Measurements from ENCODE around the gene UBXN7. TPM values are rescaled to one million over a fixed set of nuclear protein-coding genes. Genes with fewer than 3 reads are reported as not detected.

The UBXN7 gene
- total and polyA plus RNA-seq, 2 of the 13 experiments (the other 11 are each of a cell fraction or from before 2014, with no cell fraction given), result 12.5 to 15.9 TPM

DNA sequence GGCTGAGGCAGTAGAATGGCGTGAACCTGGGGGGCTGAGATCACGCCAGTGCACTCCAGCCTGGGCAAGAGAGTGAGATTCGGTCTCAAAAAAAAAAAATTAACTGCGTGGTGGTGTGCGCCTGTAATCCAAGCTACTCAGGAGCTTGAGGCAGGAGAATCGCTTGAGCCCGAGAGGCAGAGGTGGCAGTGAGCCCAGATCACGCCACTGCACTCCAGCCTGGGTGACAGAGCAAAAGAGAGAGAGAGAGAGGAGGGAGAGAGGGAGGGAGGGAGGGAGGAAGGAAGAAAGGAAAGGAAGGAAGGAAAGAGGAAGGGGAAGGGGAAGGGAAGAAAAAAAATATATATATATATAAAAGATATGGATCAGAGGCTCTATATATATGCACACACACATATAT is 100.1 kb downstream of the UBXN7 start:
- Histone ChIP-seq H3K27ac (ENCODE audit: extremely low read length, insufficient read depth, low read length) (no peak overlapping the region), H3K79me2 (ENCODE audit: insufficient read depth, low read length) (no peaks in the 10 kb centered on the region), H3K4me1 (ENCODE audit: insufficient read depth, low read length) (peaks cover 9% of the 10 kb centered on the region), H2AFZ (ENCODE audit: low read length) (no peak overlapping the region), H4K20me1 (ENCODE audit: insufficient read depth, low read length) (no peaks in the 10 kb centered on the region), H3K9ac (ENCODE audit: insufficient read depth, low read depth, low read length) (no peak overlapping the region), H3K9me3 (ENCODE audit: low read length) (no peaks in the 10 kb centered on the region), H3K27me3 (ENCODE audit: control insufficient read depth in 1 of 2, insufficient read depth in 2 of 2, low read length in 2 of 2) (no peaks in the 10 kb centered on the region), H3K36me3 (replicated peaks in 1 of 2; ENCODE audit: control insufficient read depth in 1 of 2, insufficient read depth in 2 of 2, low read length in 2 of 2) (no peaks in the 10 kb centered on the region), H3K4me3 (replicated peaks in 1 of 3; ENCODE audit: insufficient read depth in 1 of 3, low read depth in 2 of 3, low read length in 3 of 3) (no peak overlapping the region), H3K4me2 (ENCODE audit: low read depth, low read length) (no peak overlapping the region)
- no peak for DNase-seq (ENCODE audit: low spot score)
- no TSS peak for BruUV-seq (replicated peaks)
- intact Hi-C loops (cut with micrococcal nuclease; ENCODE audit: unreplicated experiment) (no loop called here), in situ Hi-C loops (cut with HindIII; ENCODE audit: extremely low pct_ligation_motif_present, low pct_unique_long_range_greater_than_20kb) (no loop called here)
- ChIA-PET POLR2A (no interaction called here), CTCF (ENCODE audit: low intra/inter-chr PET ratio, low total read pairs) (no interaction called here)
- ATAC-seq, result no peak
- 76% methylated on average over 8 of the region's 8 CpGs for WGBS (ENCODE audit: low lambda C conversion rate)
- TF ChIP-seq HNRNPK (IDR thresholded peaks at IDR 0.05; ENCODE audit: low read depth, low read length, poor library complexity, severe bottlenecking) (peak; percentile 18), SETDB1 (CRISPR knock-in tag; IDR thresholded peaks at IDR 0.05; ENCODE audit: borderline replicate concordance) (no peak)
- no peak for FAIRE-seq

DNA sequence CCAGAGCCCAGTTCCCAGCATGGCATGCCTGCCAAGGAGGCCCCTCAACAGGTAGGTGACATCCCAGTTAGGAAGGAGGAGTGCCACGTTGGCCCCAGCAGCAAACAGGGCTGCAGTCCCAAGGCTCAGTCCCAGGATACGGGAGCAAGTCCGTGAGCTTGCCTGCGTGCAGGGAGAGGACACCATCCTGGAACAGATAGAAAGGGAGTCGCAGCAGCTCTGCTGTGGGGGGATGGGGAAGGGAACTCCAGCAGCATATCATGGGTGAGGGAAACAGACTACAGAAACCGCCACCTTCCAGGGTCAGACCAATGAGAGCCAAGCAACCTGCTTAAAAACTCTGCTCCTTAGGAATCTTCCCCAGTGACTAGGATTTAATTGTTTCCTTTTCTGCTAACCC is 104.8 kb downstream of the UBXN7 start:
- Histone ChIP-seq H3K27me3 (ENCODE audit: control insufficient read depth in 1 of 2, insufficient read depth in 2 of 2, low read length in 2 of 2) (no peaks in the 10 kb centered on the region), H2AFZ (ENCODE audit: low read length) (no peak overlapping the region), H4K20me1 (ENCODE audit: insufficient read depth, low read length) (no peaks in the 10 kb centered on the region), H3K4me2 (ENCODE audit: low read depth, low read length) (no peak overlapping the region), H3K36me3 (replicated peaks in 1 of 2; ENCODE audit: control insufficient read depth in 1 of 2, insufficient read depth in 2 of 2, low read length in 2 of 2) (no peaks in the 10 kb centered on the region; a peak in 1 of 5 replicates), H3K4me1 (ENCODE audit: insufficient read depth, low read length) (no peaks in the 10 kb centered on the region), H3K9me3 (ENCODE audit: low read length) (no peaks in the 10 kb centered on the region), H3K9ac (ENCODE audit: insufficient read depth, low read depth, low read length) (no peak overlapping the region), H3K79me2 (ENCODE audit: insufficient read depth, low read length) (no peaks in the 10 kb centered on the region), H3K27ac (ENCODE audit: extremely low read length, insufficient read depth, low read length) (no peak overlapping the region), H3K4me3 (replicated peaks in 1 of 3; ENCODE audit: insufficient read depth in 1 of 3, low read depth in 2 of 3, low read length in 3 of 3) (no peak overlapping the region)
- ATAC-seq (peak; percentile 45), DNase-seq (ENCODE audit: low spot score) (no peak), FAIRE-seq (no peak)
- 48% methylated on average over 6 of the region's 6 CpGs for WGBS (ENCODE audit: low lambda C conversion rate)
- CTCF ChIA-PET (ENCODE audit: low intra/inter-chr PET ratio, low total read pairs), result no interaction called here
- BruUV-seq (replicated peaks), result no TSS peak
- POLR2A ChIA-PET, result interaction anchor here (1.0 kb wide), 1 partner anchor 9 kb away, joined by 3 read pairs; the partner anchor contains the start of gene DYNLT2B
- intact Hi-C loops (cut with micrococcal nuclease; ENCODE audit: unreplicated experiment), result no loop called here
- in situ Hi-C loops (cut with HindIII; ENCODE audit: extremely low pct_ligation_motif_present, low pct_unique_long_range_greater_than_20kb), result no loop called here
- TF ChIP-seq MLLT10 (CRISPR knock-in tag; IDR thresholded peaks at IDR 0.05) (no peak), ZNF678 (CRISPR knock-in tag; IDR thresholded peaks at IDR 0.05) (no peak), ATF7 (IDR thresholded peaks at IDR 0.05) (no peak), ATF7 (CRISPR knock-in tag; IDR thresholded peaks at IDR 0.05) (no peak), FOXM1 (CRISPR knock-in tag; IDR thresholded peaks at IDR 0.05) (no peak), NFE2L1 (CRISPR knock-in tag; IDR thresholded peaks at IDR 0.05; ENCODE audit: borderline replicate concordance) (no peak), DMTF1 (CRISPR knock-in tag; IDR thresholded peaks at IDR 0.05) (no peak), EEA1 (CRISPR knock-in tag; IDR thresholded peaks at IDR 0.05; ENCODE audit: borderline replicate concordance) (no peak), ZNF775 (CRISPR knock-in tag; IDR thresholded peaks at IDR 0.05; ENCODE audit: borderline replicate concordance) (no peak)
- TF ChIP-seq, protein P1, sequence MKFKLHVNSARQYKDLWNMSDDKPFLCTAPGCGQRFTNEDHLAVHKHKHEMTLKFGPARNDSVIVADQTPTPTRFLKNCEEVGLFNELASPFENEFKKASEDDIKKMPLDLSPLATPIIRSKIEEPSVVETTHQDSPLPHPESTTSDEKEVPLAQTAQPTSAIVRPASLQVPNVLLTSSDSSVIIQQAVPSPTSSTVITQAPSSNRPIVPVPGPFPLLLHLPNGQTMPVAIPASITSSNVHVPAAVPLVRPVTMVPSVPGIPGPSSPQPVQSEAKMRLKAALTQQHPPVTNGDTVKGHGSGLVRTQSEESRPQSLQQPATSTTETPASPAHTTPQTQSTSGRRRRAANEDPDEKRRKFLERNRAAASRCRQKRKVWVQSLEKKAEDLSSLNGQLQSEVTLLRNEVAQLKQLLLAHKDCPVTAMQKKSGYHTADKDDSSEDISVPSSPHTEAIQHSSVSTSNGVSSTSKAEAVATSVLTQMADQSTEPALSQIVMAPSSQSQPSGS (CRISPR knock-in tag; IDR thresholded peaks at IDR 0.05), result no peak
